ENCODE measurements around the gene MAP3K13.
A peak's percentile ranks its signal among the peaks of the same experiment; 100 is the strongest.

The MAP3K13 gene

GRCh38 chr3:185537369-185537970, 174.5 kb downstream of the MAP3K13 start:
- no peak for TF ChIP-seq CTCF (IDR thresholded peaks at IDR 0.05)
- Histone ChIP-seq H3K4me3 (no peak overlapping the region), H3K27ac (peak overlapping the region in 1 of 2 donors; percentile 48)
- no peak for DNase-seq (ENCODE audit: low spot score)
